Measurements from ENCODE around the gene MAPT. TPM values are rescaled to one million over a fixed set of nuclear protein-coding genes. Genes with fewer than 3 reads are reported as not detected.

Gene MAPT
- total RNA-seq, 1 experiment from 2014 or later = 1.6 TPM

- Mint-ChIP-seq H3K27me3 (ENCODE audit: unreplicated experiment) (peaks cover 73% of the 10 kb centered on the region), H3K9me3 (ENCODE audit: low read depth, unreplicated experiment) (no peaks in the 10 kb centered on the region), H3K4me3 (ENCODE audit: low read depth, unreplicated experiment) (no peak overlapping the region), H3K36me3 (ENCODE audit: insufficient read depth, unreplicated experiment) (no peaks in the 10 kb centered on the region), H3K27ac (ENCODE audit: unreplicated experiment) (no peak overlapping the region), H3K4me1 (ENCODE audit: low read depth, unreplicated experiment) (no peaks in the 10 kb centered on the region)
- CTCF ChIA-PET = interaction anchor here (0.8 to 1.3 kb wide), 2 partner anchors 9 to 19 kb away, joined by 3 read pairs; no protein-coding TSS in a partner anchor
- BruUV-seq (replicated peaks) = no TSS peak
- TF ChIP-seq, protein P1, sequence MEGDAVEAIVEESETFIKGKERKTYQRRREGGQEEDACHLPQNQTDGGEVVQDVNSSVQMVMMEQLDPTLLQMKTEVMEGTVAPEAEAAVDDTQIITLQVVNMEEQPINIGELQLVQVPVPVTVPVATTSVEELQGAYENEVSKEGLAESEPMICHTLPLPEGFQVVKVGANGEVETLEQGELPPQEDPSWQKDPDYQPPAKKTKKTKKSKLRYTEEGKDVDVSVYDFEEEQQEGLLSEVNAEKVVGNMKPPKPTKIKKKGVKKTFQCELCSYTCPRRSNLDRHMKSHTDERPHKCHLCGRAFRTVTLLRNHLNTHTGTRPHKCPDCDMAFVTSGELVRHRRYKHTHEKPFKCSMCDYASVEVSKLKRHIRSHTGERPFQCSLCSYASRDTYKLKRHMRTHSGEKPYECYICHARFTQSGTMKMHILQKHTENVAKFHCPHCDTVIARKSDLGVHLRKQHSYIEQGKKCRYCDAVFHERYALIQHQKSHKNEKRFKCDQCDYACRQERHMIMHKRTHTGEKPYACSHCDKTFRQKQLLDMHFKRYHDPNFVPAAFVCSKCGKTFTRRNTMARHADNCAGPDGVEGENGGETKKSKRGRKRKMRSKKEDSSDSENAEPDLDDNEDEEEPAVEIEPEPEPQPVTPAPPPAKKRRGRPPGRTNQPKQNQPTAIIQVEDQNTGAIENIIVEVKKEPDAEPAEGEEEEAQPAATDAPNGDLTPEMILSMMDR (IDR thresholded peaks at IDR 0.05; ENCODE audit: unreplicated experiment) = no peak
- intact Hi-C loops (cut with micrococcal nuclease; ENCODE audit: unreplicated experiment) = no loop called here
- DNase-seq = no peak
These were observed 88.6 kb downstream of the MAPT start for GRCh38 chr17:45982791-45983613.

- Mint-ChIP-seq H3K27ac (ENCODE audit: unreplicated experiment) (no peak overlapping the region), H3K4me1 (ENCODE audit: low read depth, unreplicated experiment) (no peaks in the 10 kb centered on the region), H3K9me3 (ENCODE audit: low read depth, unreplicated experiment) (no peaks in the 10 kb centered on the region), H3K27me3 (ENCODE audit: unreplicated experiment) (peaks cover 81% of the 10 kb centered on the region), H3K4me3 (ENCODE audit: low read depth, unreplicated experiment) (no peak overlapping the region), H3K36me3 (ENCODE audit: insufficient read depth, unreplicated experiment) (no peaks in the 10 kb centered on the region)
- CTCF ChIA-PET = interaction anchor here (1.3 kb wide), 1 partner anchor 8 kb away, joined by 3 read pairs; no protein-coding TSS in a partner anchor
- TF ChIP-seq, protein P1 (IDR thresholded peaks at IDR 0.05; ENCODE audit: unreplicated experiment) = no peak
- intact Hi-C loops (cut with micrococcal nuclease; ENCODE audit: unreplicated experiment) = no loop called here
- no TSS peak for BruUV-seq (replicated peaks)
- no peak for DNase-seq
These were observed 89.4 kb downstream of the MAPT start for GRCh38 chr17:45983614-45984310.

GRCh38 chr17:45984368-45984767 lies 90.0 kb downstream of the MAPT start:
- CTCF ChIA-PET = interaction anchor here (0.6 kb wide), 1 partner anchor 1846 kb away, joined by 3 read pairs; no protein-coding TSS in a partner anchor
- no peak overlapping the region for H3K27ac Mint-ChIP-seq (ENCODE audit: unreplicated experiment)
- intact Hi-C loops (cut with micrococcal nuclease; ENCODE audit: unreplicated experiment) = no loop called here

DNA sequence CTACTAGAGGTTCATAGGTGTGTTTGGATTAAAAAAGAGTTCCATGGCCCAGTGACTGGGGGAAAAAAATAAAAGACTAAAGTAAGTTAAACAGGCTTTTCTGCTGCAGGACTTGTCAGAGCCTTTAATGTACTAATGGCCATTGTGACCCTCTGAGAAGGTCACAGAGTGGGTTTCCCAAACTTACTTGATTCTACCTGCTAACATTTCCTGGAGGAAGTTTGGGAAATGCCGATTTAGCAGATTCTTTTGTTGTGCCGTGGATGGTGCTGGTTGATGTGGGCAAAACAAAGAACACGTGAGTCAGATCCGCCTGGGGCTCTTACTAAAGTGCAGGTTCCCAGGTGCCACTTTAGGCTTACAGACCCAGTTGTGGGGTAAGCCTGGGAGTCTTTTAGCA lies 91.1 kb downstream of the MAPT start:
- BruUV-seq (replicated peaks) = no TSS peak

More at GRCh38 chr17:45984368-45984767, 90.0 kb downstream of the MAPT start:
- Mint-ChIP-seq H3K36me3 (ENCODE audit: insufficient read depth, unreplicated experiment) (no peaks in the 10 kb centered on the region), H3K27me3 (ENCODE audit: unreplicated experiment) (peaks cover 87% of the 10 kb centered on the region), H3K4me1 (ENCODE audit: low read depth, unreplicated experiment) (no peaks in the 10 kb centered on the region), H3K9me3 (ENCODE audit: low read depth, unreplicated experiment) (no peaks in the 10 kb centered on the region), H3K4me3 (ENCODE audit: low read depth, unreplicated experiment) (no peak overlapping the region)
- TF ChIP-seq, protein P1 (IDR thresholded peaks at IDR 0.05; ENCODE audit: unreplicated experiment) = no peak
- no peak for DNase-seq
- BruUV-seq (replicated peaks) = no TSS peak

More for the DNA sequence above, 91.1 kb downstream of the MAPT start:
- no peaks in the 10 kb centered on the region for H3K4me1 Mint-ChIP-seq (ENCODE audit: low read depth, unreplicated experiment)
- CTCF ChIA-PET = no interaction called here
- H3K9me3 Mint-ChIP-seq (ENCODE audit: low read depth, unreplicated experiment) = no peaks in the 10 kb centered on the region
- H3K27me3 Mint-ChIP-seq (ENCODE audit: unreplicated experiment) = peaks cover 92% of the 10 kb centered on the region
- no peaks in the 10 kb centered on the region for H3K36me3 Mint-ChIP-seq (ENCODE audit: insufficient read depth, unreplicated experiment)
- H3K4me3 Mint-ChIP-seq (ENCODE audit: low read depth, unreplicated experiment) = no peak overlapping the region
- TF ChIP-seq, protein P1 (IDR thresholded peaks at IDR 0.05; ENCODE audit: unreplicated experiment) = no peak
- H3K27ac Mint-ChIP-seq (ENCODE audit: unreplicated experiment) = no peak overlapping the region
- intact Hi-C loops (cut with micrococcal nuclease; ENCODE audit: unreplicated experiment) = no loop called here
- DNase-seq = no peak

All from Calu3 (cell line).